HG02759 (cell line): Measurements from ENCODE around the gene GRIN1.

Experiments
- ATAC-seq: cut with Tn5 transposase; IDR thresholded peaks from one replicate; pipeline ENCODE4 v1.9.1; 2021; ENCODE audit warnings: mild to moderate bottlenecking, moderate library complexity; ENCODE audit not compliant: unreplicated experiment

GRIN1 gene

GRCh38 chr9:137205126-137206069 lies 66.4 kb downstream of the GRIN1 start, which contains the start of the genes NDOR1 and TMEM203:
NDOR1 (plus strand) TSS chr9:137205700; CDS start chr9:137205778, 78 bp downstream.
TMEM203 (minus strand) TSS chr9:137205648; CDS start chr9:137205414, 234 bp downstream.
- ATAC-seq, result peak; percentile 50

- no peak for ATAC-seq
Observed at GRCh38 chr9:137206602-137207001, 67.6 kb downstream of the GRIN1 start.

GRCh38 chr9:137211532-137211931 lies 72.6 kb downstream of the GRIN1 start:
- ATAC-seq, result no peak

GRCh38 chr9:137212520-137212919 lies 73.6 kb downstream of the GRIN1 start:
- ATAC-seq, result no peak

- no peak for ATAC-seq
Observed at GRCh38 chr9:137213160-137214060, 74.5 kb downstream of the GRIN1 start.

GRCh38 chr9:137214620-137215019 lies 75.7 kb downstream of the GRIN1 start:
- no peak for ATAC-seq

- no peak for ATAC-seq
Observed at GRCh38 chr9:137215196-137215986, 76.4 kb downstream of the GRIN1 start.

- no peak for ATAC-seq
Observed at GRCh38 chr9:137216188-137216965, 77.4 kb downstream of the GRIN1 start.

- ATAC-seq, result no peak
Observed at GRCh38 chr9:137217276-137218211, 78.6 kb downstream of the GRIN1 start.

GRCh38 chr9:137218212-137218753 lies 79.3 kb downstream of the GRIN1 start:
- ATAC-seq, result no peak
